ENCODE measurements around the gene NUP98. TPM values are rescaled to one million over a fixed set of nuclear protein-coding genes. Genes with fewer than 3 reads are reported as not detected.
A peak's percentile ranks its signal among the peaks of the same experiment; 100 is the strongest.
"Not testable (repeated sequence)": the region's sequence is repeated elsewhere in the genome, so short reads cannot be mapped to it uniquely, and the experiment has no call there.

The NUP98 gene
- total RNA-seq, 2 donors from 2014 or later = 51.6 to 53.8 TPM

DNA sequence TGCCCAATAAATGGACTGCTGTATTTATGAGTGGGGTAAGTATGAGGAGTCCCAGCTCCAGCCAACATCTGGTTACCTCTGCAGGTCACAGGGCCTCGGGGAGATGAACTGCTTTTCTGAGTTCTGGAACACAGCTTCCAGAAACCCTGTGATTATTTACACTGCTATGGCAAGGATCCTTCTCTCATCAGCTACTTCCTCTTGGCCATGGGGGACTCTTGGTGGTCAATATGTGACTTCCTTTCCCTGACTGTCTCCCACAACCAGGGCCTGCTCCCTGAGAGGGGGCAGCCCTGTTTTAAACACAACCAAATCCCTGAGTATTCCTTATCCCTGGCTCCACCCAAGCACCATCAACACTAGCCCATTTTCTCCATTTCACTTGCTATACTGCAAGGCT is 33.4 kb upstream of the NUP98 start:
- DNase-seq (ENCODE audit: low spot score) = no peak
- intact Hi-C loops (cut with DNase I) = loop anchor here in 1 of 2 donors (5.0 kb wide), 1 partner anchor 33 kb away; the partner anchor contains the start of gene NUP98

- no peak for DNase-seq (ENCODE audit: low spot score)
- intact Hi-C loops (cut with DNase I) = loop anchor here in 1 of 2 donors (5.0 kb wide), 1 partner anchor 33 kb away; the partner anchor contains the start of gene NUP98
Observed at GRCh38 chr11:3830088-3830487, 32.7 kb upstream of the NUP98 start.

- intact Hi-C loops (cut with DNase I) = no loop called here
- DNase-seq (ENCODE audit: low spot score) = no peak
Observed at GRCh38 chr11:3827434-3828186, 30.3 kb upstream of the NUP98 start.

DNA sequence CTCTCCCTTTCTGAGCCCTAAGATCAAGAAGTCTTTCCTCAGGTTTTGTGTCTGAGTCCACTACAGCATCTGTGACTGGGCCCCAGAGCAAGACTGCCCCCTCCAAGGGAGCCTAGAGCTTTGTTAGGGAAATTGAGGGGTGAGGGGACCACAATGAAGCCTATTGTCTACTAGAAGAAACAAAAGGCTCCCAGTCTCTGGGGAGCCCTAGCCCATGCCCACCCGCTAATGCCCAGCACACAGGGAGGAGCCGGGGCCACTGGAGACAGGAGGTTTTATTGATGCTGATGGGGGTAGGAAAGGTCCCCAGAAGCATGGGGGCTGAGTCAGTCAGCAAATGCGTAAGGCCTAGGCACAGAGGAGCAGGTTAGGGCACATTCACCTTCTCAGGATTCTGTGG is 29.4 kb upstream of the NUP98 start:
- no peak for DNase-seq (ENCODE audit: low spot score)
- intact Hi-C loops (cut with DNase I) = no loop called here

DNA sequence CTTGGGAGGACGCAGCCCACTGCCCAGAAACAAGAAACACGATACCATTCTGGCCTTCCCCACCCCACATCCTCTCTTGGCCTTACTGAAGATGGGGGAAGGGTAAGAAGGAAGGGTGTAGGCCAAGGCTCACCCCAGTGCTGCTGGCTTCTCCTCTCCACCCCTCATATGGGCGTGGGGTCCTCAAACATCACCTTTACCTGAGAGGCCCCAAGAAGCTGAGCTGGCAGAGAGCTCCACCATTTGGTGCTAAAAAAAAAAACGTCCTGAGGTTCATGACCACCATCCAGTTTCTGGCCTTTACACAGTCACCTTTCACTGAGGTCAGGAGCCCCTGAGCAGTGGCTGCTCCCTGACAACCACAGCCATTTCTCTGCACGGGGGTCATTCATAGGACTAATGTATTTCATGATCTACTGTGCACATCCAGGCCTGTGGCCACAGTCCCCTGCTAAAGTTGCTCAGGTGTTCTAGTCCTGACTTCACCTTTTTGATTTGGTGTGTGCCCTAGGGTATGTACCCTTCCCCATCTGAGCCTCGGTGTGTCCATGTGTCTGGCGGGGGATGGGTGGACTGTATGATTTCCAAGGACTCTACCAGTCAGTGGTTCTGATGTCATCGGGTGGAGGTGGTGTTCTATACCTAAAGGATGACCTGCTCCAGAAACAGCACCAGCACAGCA is 28.3 kb upstream of the NUP98 start:
- DNase-seq (ENCODE audit: low spot score) = no peak

GRCh38 chr11:3824714-3825472 is 27.5 kb upstream of the NUP98 start:
- intact Hi-C loops (cut with DNase I) = no loop called here

More for the DNA sequence above, 28.3 kb upstream of the NUP98 start:
- intact Hi-C loops (cut with DNase I) = no loop called here

DNA sequence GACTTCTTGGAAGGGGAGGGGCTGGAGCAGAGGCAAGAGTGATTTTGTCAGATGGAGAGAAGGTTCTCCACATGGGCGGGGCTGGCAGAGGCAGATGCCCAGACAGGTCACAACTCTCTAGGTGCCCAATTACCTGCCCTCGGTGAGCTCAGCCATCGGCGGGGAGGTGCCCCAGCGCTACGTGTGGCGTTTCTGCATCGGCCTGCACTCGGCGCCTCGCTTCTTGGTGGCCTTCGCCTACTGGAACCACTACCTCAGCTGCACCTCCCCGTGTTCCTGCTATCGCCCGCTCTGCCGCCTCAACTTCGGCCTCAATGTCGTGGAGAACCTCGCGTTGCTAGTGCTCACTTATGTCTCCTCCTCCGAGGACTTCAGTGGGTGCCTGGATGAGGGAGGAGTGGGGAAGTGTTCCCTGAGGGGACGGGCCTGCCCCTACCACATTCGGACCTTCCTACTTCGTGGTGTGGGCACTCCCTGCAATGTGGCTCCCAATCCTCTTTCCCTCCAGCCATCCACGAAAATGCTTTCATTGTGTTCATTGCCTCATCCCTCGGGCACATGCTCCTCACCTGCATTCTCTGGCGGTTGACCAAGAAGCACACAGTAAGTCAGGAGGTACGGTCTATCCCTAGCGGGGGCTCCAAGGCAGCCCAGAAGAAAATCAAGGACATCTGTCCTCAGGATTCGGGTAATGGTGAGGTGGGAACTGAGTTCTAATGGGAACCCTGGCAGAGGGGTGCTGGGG is 26.6 kb upstream of the NUP98 start:
- intact Hi-C loops (cut with DNase I) = no loop called here
- no peak for DNase-seq (ENCODE audit: low spot score)

More at GRCh38 chr11:3824714-3825472, 27.5 kb upstream of the NUP98 start:
- DNase-seq (ENCODE audit: low spot score) = peak; percentile 88

DNA sequence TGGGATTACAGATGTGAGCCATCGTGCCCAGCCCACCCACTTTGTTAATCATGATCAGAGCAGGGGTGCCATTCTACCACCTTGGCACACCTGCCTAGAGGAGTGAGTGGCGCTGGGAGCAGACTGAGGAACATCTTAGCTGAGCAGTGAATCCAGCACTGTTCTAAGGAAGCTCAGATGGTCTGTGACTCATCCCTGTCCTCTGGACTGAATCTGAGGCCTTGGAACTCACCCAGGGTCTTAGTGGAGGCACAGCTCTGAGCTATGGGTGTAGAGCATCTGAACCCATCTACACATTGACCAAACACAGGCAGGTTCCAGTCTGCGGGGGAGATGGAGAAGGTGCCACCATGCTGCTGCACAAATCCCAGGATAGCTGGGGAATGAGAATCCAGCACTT is 25.9 kb upstream of the NUP98 start:
- no peak for DNase-seq (ENCODE audit: low spot score)
- intact Hi-C loops (cut with DNase I) = no loop called here

- no peak for DNase-seq (ENCODE audit: low spot score)
- intact Hi-C loops (cut with DNase I) = no loop called here
Observed at GRCh38 chr11:3822312-3822711, 25.0 kb upstream of the NUP98 start.

GRCh38 chr11:3820971-3821370 is 23.6 kb upstream of the NUP98 start:
- no peak for DNase-seq (ENCODE audit: low spot score)
- intact Hi-C loops (cut with DNase I) = no loop called here

DNA sequence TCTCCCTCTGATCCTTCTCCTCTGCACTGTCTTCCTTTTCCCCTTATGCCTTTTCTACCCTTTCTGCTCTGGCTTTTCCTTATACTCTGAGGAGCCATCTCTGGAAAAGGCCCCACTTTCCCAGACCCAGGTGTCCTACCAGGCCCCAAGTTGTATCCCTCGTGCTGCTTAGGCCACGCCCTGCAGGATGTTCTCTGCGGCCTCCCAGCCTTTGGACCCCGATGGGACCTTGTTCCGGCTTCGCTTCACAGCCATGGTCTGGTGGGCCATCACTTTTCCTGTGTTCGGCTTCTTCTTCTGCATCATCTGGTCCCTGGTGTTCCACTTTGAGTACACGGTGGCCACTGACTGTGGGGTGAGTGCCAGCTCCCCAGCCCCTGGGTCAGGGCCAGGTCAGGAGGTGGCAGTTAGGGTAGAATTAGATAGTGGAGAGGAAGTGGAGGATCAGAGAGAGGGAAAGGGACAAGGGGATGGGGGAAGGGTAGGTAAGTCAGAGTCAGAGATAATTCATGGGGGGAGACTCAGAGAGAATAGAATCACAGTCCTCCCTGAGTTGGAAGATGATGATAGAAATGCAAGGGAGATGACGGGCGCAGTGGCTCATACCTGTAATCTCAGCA is 19.9 kb upstream of the NUP98 start:
- DNase-seq (ENCODE audit: low spot score) = no peak
- intact Hi-C loops (cut with DNase I) = no loop called here

- DNase-seq (ENCODE audit: low spot score) = no peak
- intact Hi-C loops (cut with DNase I) = no loop called here
Observed at GRCh38 chr11:3816673-3817072, 19.3 kb upstream of the NUP98 start.

DNA sequence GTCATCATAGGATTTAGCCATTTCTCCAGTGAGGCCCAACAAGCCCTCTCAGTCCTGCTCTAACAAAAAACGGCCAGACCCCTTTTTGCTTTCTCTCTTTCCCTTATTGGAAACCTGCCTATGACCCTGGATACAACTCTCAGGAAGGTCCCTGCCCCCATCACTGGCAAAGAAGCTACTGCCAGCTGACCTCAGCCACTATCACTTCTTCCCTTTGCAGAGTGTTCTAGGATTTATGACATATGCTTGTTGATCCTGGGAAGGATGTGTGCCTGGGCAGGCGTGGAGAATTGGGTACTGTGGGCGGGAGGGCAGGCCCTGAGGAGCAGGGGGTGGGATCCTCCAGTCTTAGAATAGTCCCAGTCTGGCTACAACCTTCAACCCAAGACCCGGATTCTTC is 18.5 kb upstream of the NUP98 start:
- intact Hi-C loops (cut with DNase I) = no loop called here
- no peak for DNase-seq (ENCODE audit: low spot score)

- DNase-seq (ENCODE audit: low spot score); intact Hi-C loops (cut with DNase I): not testable (repeated sequence)
Observed at GRCh38 chr11:3814832-3815231, 17.5 kb upstream of the NUP98 start.

DNA sequence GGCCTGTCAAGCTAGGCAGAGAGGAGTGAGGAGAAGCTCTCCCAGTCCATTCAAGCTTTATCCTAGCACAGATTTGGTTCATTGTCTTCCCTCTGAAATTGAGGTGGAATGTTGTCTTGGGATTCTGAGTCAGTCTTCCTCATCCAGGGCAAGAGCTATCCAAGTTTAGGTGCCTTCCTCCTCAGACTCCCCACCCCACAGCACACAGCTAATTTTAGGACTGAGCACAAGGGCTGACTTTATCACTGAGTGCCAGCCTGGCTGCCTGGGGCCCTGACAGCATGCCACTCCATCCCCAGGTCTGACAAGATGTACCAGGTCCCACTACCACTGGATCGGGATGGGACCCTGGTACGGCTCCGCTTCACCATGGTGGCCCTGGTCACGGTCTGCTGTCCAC is 13.6 kb upstream of the NUP98 start:
- DNase-seq (ENCODE audit: low spot score) = no peak

GRCh38 chr11:3810446-3810845 is 13.1 kb upstream of the NUP98 start:
- intact Hi-C loops (cut with DNase I) = no loop called here

More for the DNA sequence above, 13.6 kb upstream of the NUP98 start:
- intact Hi-C loops (cut with DNase I) = no loop called here

DNA sequence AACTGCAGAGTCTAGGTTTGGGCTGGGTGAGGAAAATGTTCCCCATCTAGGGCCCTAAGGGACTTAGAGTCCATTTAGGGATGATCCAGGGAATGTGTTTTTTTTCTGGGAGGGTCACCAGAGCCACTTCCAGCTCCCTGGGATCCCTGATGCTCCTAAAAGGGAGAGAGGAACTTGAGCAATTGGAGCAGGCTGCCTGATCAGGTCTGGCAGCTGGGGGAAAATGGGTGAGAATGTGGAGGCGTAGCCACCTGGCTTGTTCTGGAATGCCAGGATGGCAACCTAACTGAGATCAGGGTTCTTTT is 12.2 kb upstream of the NUP98 start:
- intact Hi-C loops (cut with DNase I) = no loop called here
- peak; percentile 20 for DNase-seq (ENCODE audit: low spot score)

More at GRCh38 chr11:3810446-3810845, 13.1 kb upstream of the NUP98 start:
- DNase-seq (ENCODE audit: low spot score) = peak; percentile 43

DNA sequence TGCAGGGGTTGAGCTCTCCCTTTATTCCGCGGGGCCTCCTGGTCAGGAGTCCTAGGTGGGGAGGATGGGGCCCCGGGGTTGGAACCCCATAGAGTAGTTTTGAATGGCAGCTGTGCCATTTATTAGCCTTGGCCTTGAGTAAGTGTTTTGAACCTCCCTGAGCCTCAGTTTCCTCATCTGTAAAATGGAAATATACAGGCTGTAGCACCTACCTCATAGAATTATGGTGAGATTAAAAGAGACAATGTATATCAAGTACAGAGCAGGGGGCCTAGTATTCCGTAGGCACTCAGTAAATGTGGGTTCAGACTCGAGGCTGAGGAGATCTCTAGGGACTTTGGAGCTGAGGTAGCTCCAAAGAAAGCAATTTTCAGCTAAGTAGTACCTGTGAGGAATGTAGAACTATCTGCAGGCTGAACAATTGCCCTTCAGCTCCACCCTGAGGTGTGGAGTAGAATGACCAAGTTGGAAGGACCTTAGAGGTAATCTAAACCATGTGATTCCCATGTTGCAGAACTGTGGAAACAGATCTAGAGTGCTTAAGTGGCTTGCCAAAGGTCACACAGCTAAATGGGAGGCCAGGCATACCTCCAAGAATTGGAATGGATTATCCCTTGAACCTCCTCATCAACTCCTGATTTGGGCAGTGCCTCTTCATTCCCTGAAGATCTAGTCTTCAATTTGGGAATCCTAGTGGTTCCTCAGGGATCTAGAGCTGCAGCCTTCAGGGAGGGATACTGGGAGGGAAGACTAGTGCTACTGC is 11.7 kb upstream of the NUP98 start:
- intact Hi-C loops (cut with DNase I) = no loop called here
- DNase-seq (ENCODE audit: low spot score) = peak; percentile 6
